Breast epithelium (tissue), 4 donors: ENCODE results near the gene CPXM2. TPM values are rescaled to one million over a fixed set of nuclear protein-coding genes. Genes with fewer than 3 reads are reported as not detected.

Source experiments
- DNase-seq, 2 donors: peaks; one replicate each; pipeline ENCODE4 v3.0.0-alpha.2; 2019; ENCODE audit warnings: low spot score in 2 of 2
- H3K27ac ChIP-seq, 2 donors: fragments of 200-600 bp; sonication (generic) in 1 of 2; one replicate each; pipeline ENCODE4 v1.5.1; 2016 to 2019; ENCODE audit warnings: mild to moderate bottlenecking in 1 of 2
- H3K27me3 ChIP-seq, 2 donors: fragments of 200-600 bp; sonication (generic) in 1 of 2; one replicate each; pipeline versions ENCODE4 v1.5.1 to v1.6.0; 2017 to 2019; ENCODE audit warnings: control low read depth in 1 of 2, mild to moderate bottlenecking in 1 of 2
- H3K36me3 ChIP-seq: fragments of 200-600 bp; one replicate; pipeline ENCODE4 v1.5.1; 2019
- H3K4me1 ChIP-seq, 2 donors: fragments of 200-600 bp; sonication (generic); one replicate each; pipeline ENCODE4 v1.5.1; 2016 to 2019; ENCODE audit warnings: control low read depth in 1 of 2
- H3K4me3 ChIP-seq, 3 donors: fragments of 200-600 bp; sonication (generic); 1 replicate in 2 of 3; 2 replicates in 1 of 3; pipeline ENCODE4 v1.5.1; 2016 to 2019; ENCODE audit warnings: mild to moderate bottlenecking in 3 of 3, moderate library complexity in 2 of 3
- H3K9me3 ChIP-seq, 2 donors: fragments of 200-600 bp; sonication (generic) in 1 of 2; one replicate each; pipeline ENCODE4 v1.5.1; 2016 to 2019; ENCODE audit warnings: control low read depth in 1 of 2
- CTCF ChIP-seq, 3 donors: fragments of 450-650 bp; IDR thresholded peaks; one replicate each; pipeline ENCODE4 v1.5.1; 2016 to 2017; ENCODE audit warnings: antibody characterized with exemption in 3 of 3, mild to moderate bottlenecking in 3 of 3, moderate library complexity in 3 of 3
- POLR2A ChIP-seq: fragments of 450-650 bp; IDR thresholded peaks from one replicate; pipeline ENCODE4 v1.6.1; 2016; ENCODE audit warnings: antibody characterized with exemption, mild to moderate bottlenecking, moderate library complexity
- POLR2AphosphoS5 ChIP-seq, 3 donors: sonication (generic); formaldehyde crosslinking; IDR thresholded peaks; one replicate each; pipeline ENCODE4 v1.6.1; 2017; ENCODE audit warnings: antibody characterized with exemption in 3 of 3
- intact Hi-C: fragments of 100-400 bp; cut with DNase I; formaldehyde crosslinking; loops from one replicate; pipeline ENCODE4 v1.15.1; 2023; ENCODE audit warnings: low total_unique reads
- total RNA-seq, 3 donors: library from RNA; depleted of rRNA; stranded (reverse); fragments of >200 nt; gene quantifications; one replicate each; pipeline ENCODE4 v1.1.0, GENCODE V29; 2016

The CPXM2 gene
- total RNA-seq, 3 donors from 2014 or later = 5.3 to 16.7 (median 7.2) TPM

- Histone ChIP-seq H3K36me3 (no peaks in the 10 kb centered on the region), H3K27ac (no peak overlapping the region), H3K9me3 (no peaks in the 10 kb centered on the region), H3K4me1 (no peaks in the 10 kb centered on the region), H3K27me3 (no peaks in the 10 kb centered on the region), H3K4me3 (no peak overlapping the region)
- intact Hi-C loops = no loop called here
- DNase-seq = no peak
- TF ChIP-seq CTCF (IDR thresholded peaks at IDR 0.05) (no peak), POLR2A (no peak), POLR2AphosphoS5 (IDR thresholded peaks at IDR 0.05) (no peak)
Measured at GRCh38 chr10:123766012-123766411, 125.6 kb downstream of the CPXM2 start.

GRCh38 chr10:123761666-123762230 lies 129.9 kb downstream of the CPXM2 start:
- intact Hi-C loops = no loop called here
- no peaks in the 10 kb centered on the region for H3K36me3 ChIP-seq
- no peak for DNase-seq
- TF ChIP-seq CTCF (IDR thresholded peaks at IDR 0.05) (no peak), POLR2AphosphoS5 (IDR thresholded peaks at IDR 0.05) (no peak), POLR2A (no peak)
- H3K4me3 ChIP-seq = no peak overlapping the region
- no peak overlapping the region for H3K27ac ChIP-seq
- no peaks in the 10 kb centered on the region for H3K9me3 ChIP-seq
- no peaks in the 10 kb centered on the region for H3K27me3 ChIP-seq
- H3K4me1 ChIP-seq = no peaks in the 10 kb centered on the region

GRCh38 chr10:123761038-123761428 lies 130.6 kb downstream of the CPXM2 start:
- intact Hi-C loops = no loop called here
- no peak for DNase-seq
- Histone ChIP-seq H3K27ac (no peak overlapping the region), H3K4me3 (no peak overlapping the region), H3K9me3 (no peaks in the 10 kb centered on the region), H3K36me3 (no peaks in the 10 kb centered on the region), H3K4me1 (no peaks in the 10 kb centered on the region), H3K27me3 (no peaks in the 10 kb centered on the region)
- TF ChIP-seq POLR2A = no peak
- TF ChIP-seq POLR2AphosphoS5 (IDR thresholded peaks at IDR 0.05) = no peak
- no peak for TF ChIP-seq CTCF (IDR thresholded peaks at IDR 0.05)

- H3K9me3 ChIP-seq = no peaks in the 10 kb centered on the region
- no peaks in the 10 kb centered on the region for H3K4me1 ChIP-seq
- intact Hi-C loops = no loop called here
- H3K27me3 ChIP-seq = no peaks in the 10 kb centered on the region
- TF ChIP-seq POLR2AphosphoS5 (IDR thresholded peaks at IDR 0.05) (no peak), CTCF (IDR thresholded peaks at IDR 0.05) (no peak), POLR2A (no peak)
- no peak overlapping the region for H3K27ac ChIP-seq
- H3K36me3 ChIP-seq = no peaks in the 10 kb centered on the region
- H3K4me3 ChIP-seq = no peak overlapping the region
- DNase-seq = no peak
Measured at GRCh38 chr10:123760356-123761037, 131.1 kb downstream of the CPXM2 start.

GRCh38 chr10:123759501-123760031 lies 132.0 kb downstream of the CPXM2 start:
- TF ChIP-seq CTCF (IDR thresholded peaks at IDR 0.05) (no peak), POLR2AphosphoS5 (IDR thresholded peaks at IDR 0.05) (no peak), POLR2A (no peak)

More at GRCh38 chr10:123759501-123760031, 132.0 kb downstream of the CPXM2 start:
- DNase-seq = no peak
- no peak overlapping the region for H3K27ac ChIP-seq
- no peaks in the 10 kb centered on the region for H3K9me3 ChIP-seq
- intact Hi-C loops = no loop called here
- no peaks in the 10 kb centered on the region for H3K36me3 ChIP-seq
- no peak overlapping the region for H3K4me3 ChIP-seq
- H3K27me3 ChIP-seq = no peaks in the 10 kb centered on the region
- H3K4me1 ChIP-seq = no peaks in the 10 kb centered on the region
